ENCODE measurements around the gene C5orf63.

DNA sequence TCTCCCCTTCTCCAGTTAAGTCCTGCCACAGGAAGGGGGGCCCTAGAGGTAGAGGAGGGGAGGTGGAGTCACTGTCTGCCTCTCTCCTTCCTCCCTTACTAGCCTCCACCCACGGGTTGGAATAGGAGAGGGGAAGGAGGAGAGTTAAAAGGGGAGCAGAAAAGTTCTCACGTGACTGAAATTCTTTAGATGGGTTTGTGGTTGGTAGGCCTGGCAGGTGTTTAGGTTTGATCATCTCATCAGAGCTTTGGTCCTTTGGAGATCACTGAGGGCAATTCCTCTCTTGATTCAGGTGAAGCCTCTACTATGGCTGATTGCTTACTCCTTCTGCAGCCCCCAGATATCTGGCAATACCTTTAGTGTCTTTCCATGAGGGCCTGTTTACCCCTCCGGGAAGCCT, 24.9 kb upstream of the C5orf63 start:
- no peak for TF ChIP-seq CTCF (IDR thresholded peaks at IDR 0.05)
- no peak for TF ChIP-seq POLR2A (IDR thresholded peaks at IDR 0.05)

Measured in right lobe of liver (tissue), 4 donors.